GM06990 (cell line): ENCODE data around the gene ANAPC10.

Source experiments
- DNase-seq: peaks from one replicate; pipeline ENCODE4 v3.0.0-alpha.2; 2011; ENCODE audit not compliant: insufficient read length; ENCODE audit errors: extremely low read depth
- H3K27me3 ChIP-seq: replicated peaks from 2 replicates; pipeline ENCODE4 v1.6.0; 2011; ENCODE audit warnings: low read length; ENCODE audit not compliant: control insufficient read depth, insufficient read depth
- H3K36me3 ChIP-seq: 2 replicates; pipeline ENCODE4 v1.5.1; 2011; ENCODE audit warnings: low read length; ENCODE audit not compliant: control insufficient read depth, insufficient read depth
- H3K4me3 ChIP-seq: replicated peaks from 2 replicates; pipeline ENCODE4 v1.5.1; 2011; ENCODE audit warnings: low read depth, mild to moderate bottlenecking, control low read depth, low read length
- TF ChIP-seq, protein P1 (sequence below): IDR thresholded peaks from 2 replicates; pipeline ENCODE4 v1.5.1; 2011; ENCODE audit warnings: low read length, control low read depth, mild to moderate bottlenecking, inconsistent platforms; ENCODE audit not compliant: insufficient read depth, poor library complexity, severe bottlenecking

ANAPC10 gene

DNA sequence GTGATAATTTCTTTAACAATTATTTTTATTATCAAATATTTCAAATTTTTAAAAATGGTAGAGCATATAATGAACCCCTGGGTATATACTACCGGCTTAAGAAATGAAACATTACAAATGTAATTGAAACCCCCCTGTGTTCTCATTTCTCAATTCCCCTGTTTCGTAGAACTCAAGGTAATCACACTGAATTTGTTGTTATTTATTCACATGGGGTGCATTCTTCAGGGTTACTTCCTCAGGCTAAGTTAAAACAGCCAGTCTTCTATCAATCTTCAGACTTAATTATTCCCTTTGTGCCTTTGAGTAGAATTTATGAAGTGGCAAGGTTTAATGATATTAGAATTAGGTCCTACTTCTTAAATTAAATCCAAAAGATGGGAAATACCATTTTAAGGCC is 128.2 kb downstream of the ANAPC10 start:
- no peak for DNase-seq
- Histone ChIP-seq H3K4me3 (no peak overlapping the region), H3K36me3 (no peaks in the 10 kb centered on the region), H3K27me3 (no peaks in the 10 kb centered on the region)
- TF ChIP-seq, protein P1, sequence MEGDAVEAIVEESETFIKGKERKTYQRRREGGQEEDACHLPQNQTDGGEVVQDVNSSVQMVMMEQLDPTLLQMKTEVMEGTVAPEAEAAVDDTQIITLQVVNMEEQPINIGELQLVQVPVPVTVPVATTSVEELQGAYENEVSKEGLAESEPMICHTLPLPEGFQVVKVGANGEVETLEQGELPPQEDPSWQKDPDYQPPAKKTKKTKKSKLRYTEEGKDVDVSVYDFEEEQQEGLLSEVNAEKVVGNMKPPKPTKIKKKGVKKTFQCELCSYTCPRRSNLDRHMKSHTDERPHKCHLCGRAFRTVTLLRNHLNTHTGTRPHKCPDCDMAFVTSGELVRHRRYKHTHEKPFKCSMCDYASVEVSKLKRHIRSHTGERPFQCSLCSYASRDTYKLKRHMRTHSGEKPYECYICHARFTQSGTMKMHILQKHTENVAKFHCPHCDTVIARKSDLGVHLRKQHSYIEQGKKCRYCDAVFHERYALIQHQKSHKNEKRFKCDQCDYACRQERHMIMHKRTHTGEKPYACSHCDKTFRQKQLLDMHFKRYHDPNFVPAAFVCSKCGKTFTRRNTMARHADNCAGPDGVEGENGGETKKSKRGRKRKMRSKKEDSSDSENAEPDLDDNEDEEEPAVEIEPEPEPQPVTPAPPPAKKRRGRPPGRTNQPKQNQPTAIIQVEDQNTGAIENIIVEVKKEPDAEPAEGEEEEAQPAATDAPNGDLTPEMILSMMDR = no peak

DNA sequence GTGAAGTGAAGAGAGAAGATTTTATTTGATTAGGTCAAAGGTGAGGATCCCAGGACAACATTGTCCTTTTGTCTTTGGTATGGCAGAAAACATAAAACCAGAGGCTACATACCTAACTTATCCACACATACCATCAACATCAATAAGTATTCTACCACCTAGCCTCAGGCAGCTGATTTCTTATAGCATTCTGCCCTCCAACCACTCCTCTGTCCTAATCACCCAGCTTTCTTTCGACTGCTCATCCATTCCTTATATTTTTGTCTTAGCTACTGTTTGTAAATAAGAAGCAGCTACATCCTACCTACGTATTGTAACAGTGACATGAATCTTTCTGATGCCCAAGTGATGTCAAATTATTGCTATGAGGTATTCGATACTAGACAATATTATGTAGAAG is 129.4 kb downstream of the ANAPC10 start:
- Histone ChIP-seq H3K36me3 (no peaks in the 10 kb centered on the region), H3K4me3 (no peak overlapping the region), H3K27me3 (no peaks in the 10 kb centered on the region)
- TF ChIP-seq, protein P1 = no peak
- no peak for DNase-seq

DNA sequence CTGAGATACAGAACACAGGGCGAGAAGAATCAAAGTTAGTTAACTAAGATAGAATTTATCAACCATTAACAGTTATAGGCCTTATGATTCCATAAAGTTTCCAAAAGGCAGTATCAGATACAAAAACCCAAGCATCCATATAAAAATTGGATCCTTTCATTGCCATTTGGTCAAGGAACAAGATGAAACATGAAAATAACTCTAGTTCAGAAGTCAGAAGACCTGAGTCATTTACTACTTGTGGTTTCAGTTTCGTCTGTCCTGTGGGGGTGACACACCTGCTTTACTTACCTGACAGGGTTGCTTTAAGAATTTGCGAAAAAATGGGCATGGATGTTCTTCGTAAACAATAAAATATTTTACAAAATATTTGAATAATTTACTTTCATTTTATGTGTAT is 130.8 kb downstream of the ANAPC10 start:
- TF ChIP-seq, protein P1 = no peak
- Histone ChIP-seq H3K27me3 (no peaks in the 10 kb centered on the region), H3K36me3 (no peaks in the 10 kb centered on the region), H3K4me3 (no peak overlapping the region)
- DNase-seq = peak; percentile 26

DNA sequence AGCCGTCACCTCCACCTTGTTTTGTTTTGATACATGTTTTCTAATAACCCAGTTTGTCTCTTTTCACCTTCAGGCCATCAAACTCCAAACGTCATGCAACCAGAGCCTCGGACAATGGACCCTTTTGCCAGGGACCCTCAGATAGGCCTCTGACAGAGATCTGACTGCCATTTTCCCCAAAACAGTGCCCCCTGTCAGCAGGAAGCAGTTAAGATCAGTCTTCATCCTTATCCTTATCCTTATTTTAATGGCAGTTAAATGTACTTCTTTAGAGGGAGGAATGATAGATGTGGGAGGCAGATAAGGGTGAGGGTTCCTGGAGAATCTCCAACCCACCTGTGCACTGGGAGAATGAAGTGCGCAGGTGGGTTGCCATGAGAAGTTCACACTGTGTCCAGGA is 135.7 kb downstream of the ANAPC10 start:
- Histone ChIP-seq H3K4me3 (no peak overlapping the region), H3K36me3 (no peaks in the 10 kb centered on the region), H3K27me3 (no peaks in the 10 kb centered on the region)
- no peak for DNase-seq
- TF ChIP-seq, protein P1 = no peak

DNA sequence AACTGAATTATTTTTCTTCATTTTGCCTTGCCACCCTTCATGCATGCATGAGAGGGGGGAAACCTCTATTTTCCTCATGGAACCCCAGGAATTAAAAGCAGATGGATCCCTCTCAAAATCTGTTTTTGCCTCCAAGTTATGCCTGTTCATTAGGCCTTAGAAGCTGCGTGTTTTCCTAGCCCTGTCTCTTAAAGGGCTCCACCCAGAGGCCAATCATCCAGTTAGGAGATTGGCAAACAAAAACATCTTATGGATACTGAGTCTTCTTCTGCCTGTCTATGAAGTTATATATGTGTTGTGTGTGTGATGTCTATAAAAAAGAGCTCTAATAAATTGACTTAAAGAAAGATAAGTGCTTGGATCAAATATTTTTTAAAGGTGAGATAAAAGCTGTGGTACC is 142.9 kb downstream of the ANAPC10 start:
- Histone ChIP-seq H3K4me3 (no peak overlapping the region), H3K27me3 (no peaks in the 10 kb centered on the region), H3K36me3 (no peaks in the 10 kb centered on the region)
- no peak for DNase-seq
- TF ChIP-seq, protein P1 = no peak

DNA sequence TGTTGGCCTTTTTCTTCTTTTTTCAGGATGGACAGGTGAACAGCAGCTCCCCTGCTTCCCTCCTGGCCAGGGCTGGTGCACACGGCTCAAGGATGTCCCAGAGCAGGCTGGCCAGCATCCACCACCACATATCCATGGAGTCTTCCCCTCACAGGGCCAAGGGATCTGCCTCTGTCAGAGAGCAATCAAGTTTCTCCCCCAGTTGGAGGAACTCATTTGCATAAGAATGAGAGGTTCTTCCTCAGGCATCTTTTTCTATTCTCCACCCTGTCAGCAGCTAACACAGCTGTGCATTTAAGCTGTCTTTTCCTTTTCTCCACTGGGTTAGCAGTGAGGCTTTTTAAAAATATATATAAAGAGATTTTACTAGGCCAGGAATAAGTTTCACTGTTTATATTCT is 143.8 kb downstream of the ANAPC10 start:
- H3K4me3 ChIP-seq = no peak overlapping the region
- H3K27me3 ChIP-seq = no peaks in the 10 kb centered on the region
- H3K36me3 ChIP-seq = no peaks in the 10 kb centered on the region
- TF ChIP-seq, protein P1 = no peak
- no peak for DNase-seq
